H1 (cell line): ENCODE measurements around the gene ACTR5. TPM values are rescaled to one million over a fixed set of nuclear protein-coding genes. Genes with fewer than 3 reads are reported as not detected.

ENCODE experiments used
- CHD1 ChIP-seq: IDR thresholded peaks from 2 replicates; pipeline ENCODE4 v1.6.1; 2012; ENCODE audit warnings: low read depth, low read length, improper control_type of control experiment
- SIRT6 ChIP-seq: IDR thresholded peaks from one replicate; pipeline ENCODE4 v1.7.1; 2012; ENCODE audit warnings: low read length, inconsistent platforms
- polyA plus RNA-seq, 7 experiments: library from polyadenylated mRNA; depleted of rRNA in 3 of 7; stranded (reverse) in 5 of 7; unstranded in 2 of 7; fragments of >200 nt in 5 of 7; fragments of 200-250 nt in 2 of 7; gene quantifications; 1 replicate in 5 of 7; 2 replicates in 1 of 7; 4 replicates in 1 of 7; pipeline versions ENCODE4 v1.2.1 to v1.2.3, GENCODE V29; 2011 to 2013; ENCODE audit warnings: missing spikeins in 2 of 7, mixed read lengths in 2 of 7
- total RNA-seq: library from RNA; stranded (reverse); fragmentation: NEBNext Ultra II Directional; extraction: Animal tissue kit (Norgen Biotek cat#: 25700); gene quantifications from 2 replicates; pipeline ENCODE4 v1.2.1, GENCODE V29; 2021
- TF ChIP-seq, protein P1 (sequence below), 3 experiments: IDR thresholded peaks; 1 replicate in 2 of 3; 2 replicates in 1 of 3; pipeline versions ENCODE4 v1.5.1 to v1.6.1; 2011; ENCODE audit warnings: low read length in 3 of 3, mild to moderate bottlenecking in 3 of 3, inconsistent platforms in 2 of 3, low read depth in 1 of 3, moderate library complexity in 1 of 3; ENCODE audit not compliant: insufficient read depth in 1 of 3; ENCODE audit errors: control extremely low read depth in 1 of 3

Gene ACTR5
- total and polyA plus RNA-seq, 2 of the 8 experiments (the other 6 are each of a cell fraction or from before 2014, with no cell fraction given) = 10.4 to 14.4 TPM

- TF ChIP-seq, protein P1, sequence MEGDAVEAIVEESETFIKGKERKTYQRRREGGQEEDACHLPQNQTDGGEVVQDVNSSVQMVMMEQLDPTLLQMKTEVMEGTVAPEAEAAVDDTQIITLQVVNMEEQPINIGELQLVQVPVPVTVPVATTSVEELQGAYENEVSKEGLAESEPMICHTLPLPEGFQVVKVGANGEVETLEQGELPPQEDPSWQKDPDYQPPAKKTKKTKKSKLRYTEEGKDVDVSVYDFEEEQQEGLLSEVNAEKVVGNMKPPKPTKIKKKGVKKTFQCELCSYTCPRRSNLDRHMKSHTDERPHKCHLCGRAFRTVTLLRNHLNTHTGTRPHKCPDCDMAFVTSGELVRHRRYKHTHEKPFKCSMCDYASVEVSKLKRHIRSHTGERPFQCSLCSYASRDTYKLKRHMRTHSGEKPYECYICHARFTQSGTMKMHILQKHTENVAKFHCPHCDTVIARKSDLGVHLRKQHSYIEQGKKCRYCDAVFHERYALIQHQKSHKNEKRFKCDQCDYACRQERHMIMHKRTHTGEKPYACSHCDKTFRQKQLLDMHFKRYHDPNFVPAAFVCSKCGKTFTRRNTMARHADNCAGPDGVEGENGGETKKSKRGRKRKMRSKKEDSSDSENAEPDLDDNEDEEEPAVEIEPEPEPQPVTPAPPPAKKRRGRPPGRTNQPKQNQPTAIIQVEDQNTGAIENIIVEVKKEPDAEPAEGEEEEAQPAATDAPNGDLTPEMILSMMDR (IDR thresholded peaks at IDR 0.05; ENCODE audit: control extremely low read depth in 1 of 3, insufficient read depth in 1 of 3, low read depth in 1 of 3, low read length in 3 of 3) = no peak
- TF ChIP-seq CHD1 = no peak
- no peak for TF ChIP-seq SIRT6
These were observed 56.0 kb downstream of the ACTR5 start (continued) for GRCh38 chr20:38804221-38804620.
